Omental fat pad (tissue), 4 donors: ENCODE data around the gene SEC16B. TPM values are rescaled to one million over a fixed set of nuclear protein-coding genes. Genes with fewer than 3 reads are reported as not detected.
A peak's percentile ranks its signal among the peaks of the same experiment; 100 is the strongest.
"Not testable (repeated sequence)": the region's sequence is repeated elsewhere in the genome, so short reads cannot be mapped to it uniquely, and the experiment has no call there.

Experiments used
- ATAC-seq: fragments of 150-250 bp; one replicate; pipeline ENCODE4 v1.9.1; 2016; ENCODE audit warnings: mild to moderate bottlenecking, moderate library complexity; ENCODE audit not compliant: low FRiP score
- DNase-seq: peaks from one replicate; pipeline ENCODE4 v3.0.0-alpha.2; 2019; ENCODE audit warnings: low spot score
- CTCF ChIP-seq, 3 donors: fragments of 450-650 bp; IDR thresholded peaks; one replicate each; pipeline ENCODE4 v1.5.1; 2016 to 2017; ENCODE audit warnings: antibody characterized with exemption in 3 of 3, mild to moderate bottlenecking in 3 of 3, moderate library complexity in 2 of 3
- total RNA-seq, 4 donors: library from RNA; depleted of rRNA; stranded (reverse); fragments of >200 nt; gene quantifications; one replicate each; pipeline ENCODE4 v1.1.0, GENCODE V29; 2016

The SEC16B gene
- total RNA-seq, 4 donors from 2014 or later: 0.56 to 7.7 (median 1.6) TPM

- DNase-seq (no peak), ATAC-seq (no peak)
- TF ChIP-seq CTCF (IDR thresholded peaks at IDR 0.05): no peak
Measured at GRCh38 chr1:177995369-177995768, 25.5 kb upstream of the SEC16B start.

GRCh38 chr1:177986281-177986680, 16.4 kb upstream of the SEC16B start:
- ATAC-seq, DNase-seq: not testable (repeated sequence)

GRCh38 chr1:177984761-177985160, 14.9 kb upstream of the SEC16B start:
- ATAC-seq (no peak), DNase-seq (no peak)
- TF ChIP-seq CTCF (IDR thresholded peaks at IDR 0.05): no peak

GRCh38 chr1:177984136-177984525, 14.3 kb upstream of the SEC16B start:
- DNase-seq (no peak), ATAC-seq (peak; percentile 75)
- TF ChIP-seq CTCF (IDR thresholded peaks at IDR 0.05): no peak

- DNase-seq (no peak), ATAC-seq (no peak)
- TF ChIP-seq CTCF (IDR thresholded peaks at IDR 0.05): no peak
Measured at GRCh38 chr1:177983482-177984135, 13.8 kb upstream of the SEC16B start.

- DNase-seq (no peak), ATAC-seq (no peak)
- TF ChIP-seq CTCF (IDR thresholded peaks at IDR 0.05): no peak
Measured at GRCh38 chr1:177983077-177983476, 13.2 kb upstream of the SEC16B start.

- no peak for ATAC-seq
- DNase-seq: no peak
- no peak for TF ChIP-seq CTCF (IDR thresholded peaks at IDR 0.05)
Measured at GRCh38 chr1:177981200-177981599, 11.3 kb upstream of the SEC16B start.
